ENCODE data around the gene PGA4.

PGA4 gene

DNA sequence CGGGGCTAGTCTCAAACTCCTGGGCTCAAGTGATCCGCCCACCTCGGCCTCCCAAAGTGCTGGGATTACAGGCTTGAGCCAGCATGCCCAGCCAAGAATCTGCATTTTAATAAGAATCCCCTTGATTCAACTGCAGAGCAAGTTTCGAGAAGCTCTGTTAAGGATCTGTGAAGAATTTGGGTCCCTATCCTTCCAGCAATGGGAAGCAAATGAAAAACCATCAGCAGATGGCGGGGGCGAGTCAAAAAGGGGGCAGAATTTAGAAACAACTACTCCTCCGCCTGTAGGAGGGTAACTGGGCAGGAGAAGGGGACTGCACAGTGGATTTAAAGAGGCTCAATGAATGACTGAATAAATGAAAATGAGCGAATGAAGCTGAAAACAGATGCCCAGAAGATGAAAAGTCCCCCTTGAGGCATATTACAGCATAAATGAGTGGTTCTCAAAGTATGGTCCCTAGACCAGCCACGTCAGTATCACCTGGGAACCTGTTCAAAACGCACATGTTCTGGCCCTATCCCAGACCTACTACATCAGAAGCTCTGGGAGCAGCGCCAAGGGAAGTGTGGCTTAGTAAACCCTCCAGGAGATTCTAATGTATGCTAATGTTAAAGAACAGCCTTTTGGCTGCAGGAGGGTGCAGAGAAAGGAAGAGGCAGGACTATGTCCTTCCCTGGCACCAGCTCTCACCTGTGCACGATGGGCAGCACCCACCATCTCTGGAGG lies 58.0 kb downstream of the PGA4 start:
- no peak for DNase-seq (ENCODE audit: low read depth)

DNA sequence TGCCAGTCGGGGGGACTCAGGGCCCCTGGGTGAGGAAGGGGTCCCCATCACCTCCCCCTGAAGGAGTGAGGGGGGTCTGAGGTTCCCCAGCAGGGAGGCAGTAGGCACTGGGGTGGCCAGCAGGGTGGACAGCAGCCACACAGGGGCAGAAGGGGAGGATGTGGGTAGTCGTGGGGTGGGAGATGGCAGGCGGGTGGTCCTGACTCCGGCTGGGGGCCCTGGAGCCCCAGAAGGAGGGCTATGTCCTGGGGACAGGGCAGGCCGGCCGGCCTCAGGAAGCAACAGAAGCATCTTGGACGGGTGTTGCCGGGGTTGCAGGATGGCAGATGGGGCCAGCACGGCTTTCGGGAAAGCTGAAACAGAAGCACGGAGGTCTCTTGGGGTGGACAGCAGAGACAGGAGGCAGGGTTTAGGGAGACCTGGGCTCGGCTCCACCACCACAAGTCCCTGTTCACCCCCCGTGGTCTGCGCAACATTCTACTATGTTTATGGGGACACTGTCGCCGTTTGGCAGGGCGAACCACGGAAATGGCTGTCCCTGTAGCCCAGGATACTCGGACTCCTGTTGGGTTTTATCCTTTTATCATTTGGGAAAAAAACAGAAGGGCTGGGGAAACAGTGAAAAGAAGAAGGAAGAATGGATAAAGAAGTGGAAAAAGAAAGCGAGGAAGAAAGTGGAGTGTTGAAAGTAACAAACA lies 58.9 kb downstream of the PGA4 start:
- no peak for DNase-seq (ENCODE audit: low read depth)

Data from HS-27A (cell line).